RWPE1 (cell line): ENCODE results near the gene UGT1A4.
A peak's percentile ranks its signal among the peaks of the same experiment; 100 is the strongest.

Experiments
- CTCF ChIA-PET: fragments of 350-600 bp; sonication (Branson Sonifier 250); formaldehyde crosslinking; extraction: SDS; loops from one replicate; lab custom pipeline; 2021; lab: Yijun Ruan, JAX
- POLR2A ChIA-PET: fragments of 400-600 bp; formaldehyde crosslinking; extraction: SDS; loops from one replicate; lab custom pipeline; 2020; ENCODE audit warnings: antibody characterized with exemption; ENCODE audit not compliant: low non-redundant PET; lab: Yijun Ruan, JAX
- DNase-seq: peaks from one replicate; pipeline ENCODE4 v3.0.0; 2012; ENCODE audit warnings: low spot score
- H3K27ac ChIP-seq: fragments of 450-650 bp; 2 replicates; pipeline ENCODE4 v1.5.1; 2017
- TF ChIP-seq, protein P1 (sequence below): fragments of 450-650 bp; conservative IDR thresholded peaks from 2 replicates; pipeline ENCODE4 v1.5.1; 2017; ENCODE audit warnings: low read depth, mild to moderate bottlenecking

UGT1A4 gene

DNA sequence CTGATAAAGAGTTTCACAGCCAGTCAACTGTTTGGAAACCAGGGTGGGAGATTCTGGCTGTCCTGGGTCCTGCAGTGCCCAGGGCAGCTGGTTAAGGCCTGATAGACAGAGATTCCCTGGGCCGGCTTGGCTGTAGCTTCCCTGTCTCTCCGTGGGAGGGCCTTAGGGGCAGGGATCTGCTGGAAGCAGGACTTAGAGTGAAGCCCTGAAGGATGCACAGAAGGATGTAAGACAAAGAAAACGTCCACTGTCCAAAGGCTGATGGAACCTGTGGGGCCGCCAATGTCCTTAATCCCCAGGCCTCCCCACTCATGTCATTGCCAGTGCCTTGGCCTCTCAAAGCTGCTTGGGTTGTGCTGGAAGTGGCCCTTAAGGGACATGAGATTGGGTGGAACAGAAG is 92.6 kb downstream of the UGT1A4 start:
- DNase-seq = no peak
- ChIA-PET CTCF (no interaction called here), POLR2A (no interaction called here)
- H3K27ac ChIP-seq = no peak overlapping the region
- TF ChIP-seq, protein P1, sequence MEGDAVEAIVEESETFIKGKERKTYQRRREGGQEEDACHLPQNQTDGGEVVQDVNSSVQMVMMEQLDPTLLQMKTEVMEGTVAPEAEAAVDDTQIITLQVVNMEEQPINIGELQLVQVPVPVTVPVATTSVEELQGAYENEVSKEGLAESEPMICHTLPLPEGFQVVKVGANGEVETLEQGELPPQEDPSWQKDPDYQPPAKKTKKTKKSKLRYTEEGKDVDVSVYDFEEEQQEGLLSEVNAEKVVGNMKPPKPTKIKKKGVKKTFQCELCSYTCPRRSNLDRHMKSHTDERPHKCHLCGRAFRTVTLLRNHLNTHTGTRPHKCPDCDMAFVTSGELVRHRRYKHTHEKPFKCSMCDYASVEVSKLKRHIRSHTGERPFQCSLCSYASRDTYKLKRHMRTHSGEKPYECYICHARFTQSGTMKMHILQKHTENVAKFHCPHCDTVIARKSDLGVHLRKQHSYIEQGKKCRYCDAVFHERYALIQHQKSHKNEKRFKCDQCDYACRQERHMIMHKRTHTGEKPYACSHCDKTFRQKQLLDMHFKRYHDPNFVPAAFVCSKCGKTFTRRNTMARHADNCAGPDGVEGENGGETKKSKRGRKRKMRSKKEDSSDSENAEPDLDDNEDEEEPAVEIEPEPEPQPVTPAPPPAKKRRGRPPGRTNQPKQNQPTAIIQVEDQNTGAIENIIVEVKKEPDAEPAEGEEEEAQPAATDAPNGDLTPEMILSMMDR = no peak

DNA sequence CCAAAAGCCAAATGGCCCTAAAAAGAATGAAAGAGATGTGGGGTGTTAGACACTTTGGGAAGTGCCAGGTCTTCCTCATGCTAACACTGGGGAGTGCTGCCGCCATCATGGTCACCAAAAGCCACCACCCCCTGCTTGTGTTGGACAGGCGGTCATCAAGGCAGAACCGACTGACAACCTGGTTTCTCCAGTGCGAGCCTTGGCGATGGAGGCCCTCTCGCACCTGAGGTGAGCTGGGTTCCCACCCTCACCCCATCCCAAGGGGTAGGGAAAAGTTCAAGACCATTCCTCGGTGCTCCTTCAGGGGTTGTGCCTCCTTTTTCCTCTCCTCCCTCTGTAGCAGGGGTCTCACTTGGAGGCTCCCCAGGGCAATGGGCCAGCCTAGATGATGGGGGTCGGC is 93.2 kb downstream of the UGT1A4 start:
- CTCF ChIA-PET = no interaction called here
- H3K27ac ChIP-seq = no peak overlapping the region
- TF ChIP-seq, protein P1 = no peak
- POLR2A ChIA-PET = no interaction called here
- DNase-seq = no peak

DNA sequence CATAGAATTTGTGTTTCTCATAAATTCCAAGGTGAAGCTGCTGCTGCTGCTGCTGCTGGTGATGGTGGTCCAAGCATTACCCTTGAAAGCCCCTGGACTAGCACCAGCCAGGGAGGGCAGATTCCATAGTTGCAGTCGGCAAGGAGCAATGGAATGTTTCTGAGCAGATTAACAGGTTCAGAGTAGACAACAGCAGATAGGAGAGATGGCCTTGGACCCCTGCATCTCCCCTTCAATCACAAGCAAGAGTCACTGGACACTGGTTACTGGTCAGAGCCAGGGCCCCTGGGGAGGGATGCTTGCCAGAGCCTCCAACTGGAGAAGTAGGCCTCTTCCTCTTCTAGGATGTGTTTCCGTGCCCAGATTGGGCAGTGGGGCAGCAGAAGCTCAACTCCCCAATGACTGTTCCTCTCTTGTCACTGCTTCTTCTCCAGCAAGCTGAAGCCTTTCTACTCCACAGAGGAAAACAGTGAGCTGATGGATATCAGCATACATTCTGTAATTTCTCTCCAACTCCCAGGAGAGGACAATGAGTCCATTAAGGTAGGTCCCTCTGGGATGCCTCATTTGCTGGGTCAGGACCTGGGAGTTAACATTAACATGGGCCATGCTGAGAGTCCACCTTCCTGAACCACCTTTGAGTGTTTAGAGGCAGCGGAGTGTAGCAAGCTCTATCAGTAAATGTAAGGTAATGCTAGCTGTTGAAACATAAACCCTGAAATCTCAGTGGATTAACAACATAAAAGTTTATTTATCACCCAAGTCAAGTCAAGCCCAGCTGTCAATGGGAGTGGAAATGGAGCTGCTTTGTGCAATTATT is 94.9 kb downstream of the UGT1A4 start:
- TF ChIP-seq, protein P1 = no peak
- ChIA-PET POLR2A (no interaction called here), CTCF (no interaction called here)
- DNase-seq = no peak
- H3K27ac ChIP-seq = no peak overlapping the region

GRCh38 chr2:233814056-233814835 is 95.7 kb downstream of the UGT1A4 start:
- TF ChIP-seq, protein P1 = no peak
- DNase-seq = peak; percentile 46
- CTCF ChIA-PET = no interaction called here
- POLR2A ChIA-PET = no interaction called here
- no peak overlapping the region for H3K27ac ChIP-seq

DNA sequence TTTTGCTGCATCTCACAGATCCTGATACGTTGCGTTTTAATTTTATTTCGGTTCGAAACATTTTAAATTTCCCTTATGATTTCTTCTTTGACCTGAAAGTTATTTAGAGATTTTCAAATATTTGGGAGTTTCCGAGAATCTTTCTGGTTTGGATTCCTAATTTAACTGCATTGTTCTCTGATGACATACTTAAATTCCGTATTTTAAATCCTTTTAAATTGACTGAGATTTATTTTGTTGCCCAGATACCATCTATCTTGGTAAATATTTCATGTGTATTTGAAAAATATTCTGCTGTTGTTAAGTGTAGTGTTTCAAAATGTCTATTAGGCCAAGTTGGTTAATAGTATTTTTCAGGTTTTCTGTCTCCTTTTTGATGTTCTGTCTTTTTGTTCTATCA is 97.3 kb downstream of the UGT1A4 start:
- DNase-seq = no peak
- no peak overlapping the region for H3K27ac ChIP-seq
- TF ChIP-seq, protein P1 = no peak
- POLR2A ChIA-PET = no interaction called here
- CTCF ChIA-PET = no interaction called here

DNA sequence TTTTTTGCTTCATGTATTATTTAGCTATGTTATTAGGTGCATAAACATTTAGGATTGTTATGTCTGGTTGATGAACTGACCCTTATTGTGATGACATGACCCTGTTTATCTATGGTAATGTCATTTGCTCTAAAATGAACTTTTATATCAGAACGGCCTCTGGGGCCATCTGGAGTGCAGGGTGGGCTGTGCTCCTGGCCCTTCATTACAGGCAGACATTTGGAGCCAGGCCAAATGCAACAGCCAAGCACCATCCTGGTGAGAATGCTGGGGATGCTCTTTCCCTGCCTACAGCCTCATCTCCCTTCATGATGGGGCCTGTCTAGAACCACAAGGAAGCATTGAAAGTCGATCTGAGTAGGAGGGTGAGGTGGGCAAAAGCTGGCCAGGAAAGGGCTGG is 97.8 kb downstream of the UGT1A4 start:
- CTCF ChIA-PET = no interaction called here
- DNase-seq = no peak
- H3K27ac ChIP-seq = no peak overlapping the region
- POLR2A ChIA-PET = no interaction called here
- TF ChIP-seq, protein P1 = no peak
